NCI-H2171 (cell line): ENCODE data around the gene SERTM2.

ENCODE experiments used
- DNase-seq: peaks from one replicate; lab custom pipeline; 2025; lab: John Stamatoyannopoulos, UW

Gene SERTM2

GRCh38 chrX:111560801-111561200 is 49.4 kb downstream of the SERTM2 start:
- no peak for DNase-seq

- DNase-seq, result no peak
These were observed 50.4 kb downstream of the SERTM2 start for GRCh38 chrX:111561851-111562250.

- no peak for DNase-seq
These were observed 56.3 kb downstream of the SERTM2 start for GRCh38 chrX:111567542-111568255.

GRCh38 chrX:111568354-111568753 is 56.9 kb downstream of the SERTM2 start:
- no peak for DNase-seq

- DNase-seq, result no peak
These were observed 57.4 kb downstream of the SERTM2 start for GRCh38 chrX:111568817-111569216.
